Ovary (tissue), 3 donors: Measurements from ENCODE around the gene ARFGAP1.

Experiments
- CTCF ChIP-seq, 3 donors: fragments of 450-650 bp in 2 of 3; fragments of 200-600 bp in 1 of 3; IDR thresholded peaks; one replicate each; pipeline versions ENCODE4 v1.5.1 to v1.8.0; 2016 to 2022; ENCODE audit warnings: antibody characterized with exemption in 3 of 3, mild to moderate bottlenecking in 1 of 3
- EP300 ChIP-seq: sonication (generic); formaldehyde crosslinking; IDR thresholded peaks from one replicate; pipeline ENCODE4 v1.6.1; 2017; ENCODE audit warnings: antibody characterized with exemption
- POLR2A ChIP-seq: fragments of 450-650 bp; IDR thresholded peaks from one replicate; pipeline ENCODE4 v1.6.1; 2017; ENCODE audit warnings: antibody characterized with exemption, mild to moderate bottlenecking, moderate library complexity
- donor health status: DM: no; HTN: no; CAD: no.

- no peak for TF ChIP-seq CTCF (IDR thresholded peaks at IDR 0.05)
- TF ChIP-seq POLR2A: no peak
- no peak for TF ChIP-seq EP300
Observed at GRCh38 chr20:63325554-63326313, 53.1 kb downstream of the ARFGAP1 start.
